ENCODE data around the gene SF1. TPM values are rescaled to one million over a fixed set of nuclear protein-coding genes. Genes with fewer than 3 reads are reported as not detected.
A peak's percentile ranks its signal among the peaks of the same experiment; 100 is the strongest.

SF1 gene
- total RNA-seq, 2 experiments from 2014 or later = 247 to 535 TPM

- H3K4me3 ChIP-seq (ENCODE audit: low read depth, low read length, poor library complexity, severe bottlenecking) = peak overlapping the region; percentile 99
- intact Hi-C loops (cut with micrococcal nuclease; ENCODE audit: unreplicated experiment) = loop anchor here (1.0 to 10.0 kb wide), 4 partner anchors 25 to 337 kb away; partner anchors contain the start of genes MAP4K2, TM7SF2 and ZNHIT2
- H3K9me2 ChIP-seq (ENCODE audit: insufficient read depth, low read length) = no peaks in the 10 kb centered on the region
- peak overlapping the region; percentile 91 for H3K27ac ChIP-seq (ENCODE audit: low read depth, low read length, poor library complexity, severe bottlenecking)
- peak; percentile 92 for DNase-seq (ENCODE audit: low spot score)
- H3K9me3 ChIP-seq (ENCODE audit: low read length) = no peaks in the 10 kb centered on the region
- peaks cover 49% of the 10 kb centered on the region for H3K36me3 ChIP-seq (ENCODE audit: insufficient read depth, low read length)
- H4K20me1 ChIP-seq (ENCODE audit: insufficient read depth, low read length) = peaks cover 45% of the 10 kb centered on the region
- POLR2A ChIA-PET = interaction anchor here (0.5 to 2.2 kb wide), 2 partner anchors 14 to 315 kb away, joined by 8 to 9 read pairs; no protein-coding TSS in a partner anchor
- no TSS peak for BruUV-seq (replicated peaks)
- peaks cover 70% of the 10 kb centered on the region for H3K4me1 ChIP-seq (ENCODE audit: insufficient read depth, low read length, poor library complexity, severe bottlenecking)
- peak overlapping the region; percentile 87 for H3K4me2 ChIP-seq (ENCODE audit: low read length)
- CTCF ChIA-PET (ENCODE audit: unreplicated experiment) = no interaction called here
- peaks cover 58% of the 10 kb centered on the region for H3K79me2 ChIP-seq (ENCODE audit: insufficient read depth, low read depth, low read length)
- no peak overlapping the region for H2AFZ ChIP-seq (ENCODE audit: low read length)
- TF ChIP-seq CTCF (conservative IDR thresholded peaks at IDR 0.05; ENCODE audit: low read length) (no peak), EZH2phosphoT487 (IDR thresholded peaks at IDR 0.05; ENCODE audit: borderline replicate concordance, low read depth, low read length) (no peak)
Measured at GRCh38 chr11:64777449-64778222, 706 bp downstream of the SF1 start.

GRCh38 chr11:64776875-64777274 is 1.5 kb downstream of the SF1 start:
- no TSS peak for BruUV-seq (replicated peaks)
- ChIA-PET POLR2A (no interaction called here), CTCF (ENCODE audit: unreplicated experiment) (no interaction called here)
- H3K4me3 ChIP-seq (ENCODE audit: low read depth, low read length, poor library complexity, severe bottlenecking) = peak overlapping the region; percentile 99
- peaks cover 53% of the 10 kb centered on the region for H4K20me1 ChIP-seq (ENCODE audit: insufficient read depth, low read length)
- H3K9me2 ChIP-seq (ENCODE audit: insufficient read depth, low read length) = no peaks in the 10 kb centered on the region
- H3K36me3 ChIP-seq (ENCODE audit: insufficient read depth, low read length) = peaks cover 57% of the 10 kb centered on the region
- no peaks in the 10 kb centered on the region for H3K9me3 ChIP-seq (ENCODE audit: low read length)
- peaks cover 70% of the 10 kb centered on the region for H3K4me1 ChIP-seq (ENCODE audit: insufficient read depth, low read length, poor library complexity, severe bottlenecking)
- H2AFZ ChIP-seq (ENCODE audit: low read length) = no peak overlapping the region
- H3K27ac ChIP-seq (ENCODE audit: low read depth, low read length, poor library complexity, severe bottlenecking) = no peak overlapping the region
- H3K79me2 ChIP-seq (ENCODE audit: insufficient read depth, low read depth, low read length) = peaks cover 66% of the 10 kb centered on the region
- TF ChIP-seq EZH2phosphoT487 (IDR thresholded peaks at IDR 0.05; ENCODE audit: borderline replicate concordance, low read depth, low read length) (no peak), CTCF (conservative IDR thresholded peaks at IDR 0.05; ENCODE audit: low read length) (no peak)
- no peak for DNase-seq (ENCODE audit: low spot score)
- H3K4me2 ChIP-seq (ENCODE audit: low read length) = peak overlapping the region; percentile 87
- intact Hi-C loops (cut with micrococcal nuclease; ENCODE audit: unreplicated experiment) = loop anchor here (10.0 kb wide), 1 partner anchor 338 kb away; the partner anchor contains the start of genes TM7SF2 and ZNHIT2

GRCh38 chr11:64776425-64776824 is 1.9 kb downstream of the SF1 start:
- Histone ChIP-seq H3K9me3 (ENCODE audit: low read length) (no peaks in the 10 kb centered on the region), H2AFZ (ENCODE audit: low read length) (no peak overlapping the region), H3K4me3 (ENCODE audit: low read depth, low read length, poor library complexity, severe bottlenecking) (peak overlapping the region; percentile 99), H3K79me2 (ENCODE audit: insufficient read depth, low read depth, low read length) (peaks cover 70% of the 10 kb centered on the region), H3K9me2 (ENCODE audit: insufficient read depth, low read length) (no peaks in the 10 kb centered on the region), H3K27ac (ENCODE audit: low read depth, low read length, poor library complexity, severe bottlenecking) (no peak overlapping the region), H4K20me1 (ENCODE audit: insufficient read depth, low read length) (peaks cover 57% of the 10 kb centered on the region), H3K4me2 (ENCODE audit: low read length) (peak overlapping the region; percentile 87), H3K4me1 (ENCODE audit: insufficient read depth, low read length, poor library complexity, severe bottlenecking) (peaks cover 72% of the 10 kb centered on the region), H3K36me3 (ENCODE audit: insufficient read depth, low read length) (peaks cover 62% of the 10 kb centered on the region)
- DNase-seq (ENCODE audit: low spot score) = no peak
- TF ChIP-seq EZH2phosphoT487 (IDR thresholded peaks at IDR 0.05; ENCODE audit: borderline replicate concordance, low read depth, low read length) (no peak), CTCF (conservative IDR thresholded peaks at IDR 0.05; ENCODE audit: low read length) (no peak)
- POLR2A ChIA-PET = interaction anchor here (0.9 kb wide), 1 partner anchor 298 kb away, joined by 3 read pairs; no protein-coding TSS in a partner anchor
- CTCF ChIA-PET (ENCODE audit: unreplicated experiment) = no interaction called here
- BruUV-seq (replicated peaks) = no TSS peak
- intact Hi-C loops (cut with micrococcal nuclease; ENCODE audit: unreplicated experiment) = loop anchor here (10.0 kb wide), 1 partner anchor 338 kb away; the partner anchor contains the start of genes TM7SF2 and ZNHIT2
